ENCODE results near the gene TTC27.

GRCh38 chr2:32715391-32715841 lies 87.6 kb downstream of the TTC27 start:
- TF ChIP-seq CTCF (IDR thresholded peaks at IDR 0.05) (no peak), POLR2A (IDR thresholded peaks at IDR 0.05) (no peak), POLR2AphosphoS5 (IDR thresholded peaks at IDR 0.05) (no peak), EP300 (IDR thresholded peaks at IDR 0.05) (no peak)
